HPDE6-E6E7 (cell line): Measurements from ENCODE around the gene CDK6.

Source experiments
- DNase-seq: peaks from one replicate; pipeline ENCODE4 v3.0.0; 2011; ENCODE audit warnings: missing footprints; ENCODE audit errors: extremely low spot score

Gene CDK6

DNA sequence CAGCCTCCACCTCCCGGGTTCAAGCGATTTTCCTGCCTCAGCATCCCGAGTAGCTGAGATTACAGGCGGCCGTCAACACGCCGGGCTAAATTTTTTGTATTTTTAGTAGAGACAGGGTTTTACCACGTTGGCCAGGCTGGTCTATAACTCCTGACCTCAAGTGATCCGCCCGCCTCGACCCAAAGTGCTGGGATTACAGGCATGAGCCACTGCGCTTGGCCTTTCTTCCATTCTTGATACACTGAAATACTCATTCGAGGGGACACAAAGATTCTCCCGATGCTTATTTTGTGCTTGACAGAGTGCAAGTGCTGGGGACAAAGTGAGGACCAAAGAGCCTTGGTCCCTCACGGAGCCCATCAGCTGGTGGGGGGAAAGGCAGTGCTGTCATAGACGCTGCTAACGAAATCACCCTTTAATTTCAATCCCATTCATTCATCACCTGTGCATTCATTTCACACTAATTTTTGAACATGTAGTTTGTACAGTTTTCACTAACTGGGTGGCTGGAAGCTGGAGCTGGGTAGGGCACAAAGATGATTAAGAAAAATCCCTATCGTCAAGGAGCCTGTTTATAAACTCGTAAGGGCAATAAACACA is 245.6 kb downstream of the CDK6 start:
- no peak for DNase-seq

- DNase-seq = no peak
Measured at GRCh38 chr7:92589056-92589455, 247.3 kb downstream of the CDK6 start.

GRCh38 chr7:92588561-92588960 is 247.8 kb downstream of the CDK6 start:
- no peak for DNase-seq

- DNase-seq = no peak
Measured at GRCh38 chr7:92586841-92587240, 249.5 kb downstream of the CDK6 start.

DNA sequence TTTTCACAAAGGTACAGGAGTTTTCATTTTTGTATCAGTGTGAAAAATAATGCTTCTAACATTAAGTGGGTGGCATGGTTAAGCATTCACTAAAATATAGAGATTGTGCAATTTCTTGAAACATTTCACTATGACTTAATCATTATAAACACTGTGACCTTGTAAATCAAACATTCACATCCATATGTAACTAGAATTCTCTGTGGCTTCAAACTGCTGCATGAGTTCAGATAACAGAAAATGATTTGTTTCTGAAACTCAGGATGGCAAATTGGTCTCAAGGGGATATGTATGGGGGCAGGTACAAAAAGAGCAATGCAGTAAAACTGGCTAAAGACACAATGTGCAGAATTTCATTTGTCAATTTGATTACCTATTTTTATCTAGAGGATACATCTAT is 250.0 kb downstream of the CDK6 start:
- no peak for DNase-seq

GRCh38 chr7:92584953-92585352 is 251.4 kb downstream of the CDK6 start:
- no peak for DNase-seq

DNA sequence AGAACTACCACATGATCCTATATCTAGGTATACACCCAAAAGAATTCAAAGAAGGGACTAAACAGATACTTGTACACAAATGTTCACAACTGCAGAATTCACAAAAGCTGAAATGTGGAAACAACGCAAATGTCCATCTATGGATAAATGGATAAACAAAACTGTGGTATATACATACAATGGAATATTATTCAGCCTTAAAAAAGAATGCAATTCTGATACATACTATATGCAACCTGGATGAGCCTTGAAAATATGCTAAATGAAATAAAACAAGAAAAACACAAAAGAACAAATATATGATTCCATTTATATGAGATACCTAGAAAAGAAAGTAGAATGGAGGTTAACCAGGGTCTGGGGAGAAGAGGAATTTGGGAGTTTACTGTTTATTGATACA is 253.4 kb downstream of the CDK6 start:
- DNase-seq = no peak

GRCh38 chr7:92576296-92576695 is 260.1 kb downstream of the CDK6 start:
- DNase-seq = no peak

- DNase-seq = no peak
Measured at GRCh38 chr7:92569137-92569536, 267.2 kb downstream of the CDK6 start.

DNA sequence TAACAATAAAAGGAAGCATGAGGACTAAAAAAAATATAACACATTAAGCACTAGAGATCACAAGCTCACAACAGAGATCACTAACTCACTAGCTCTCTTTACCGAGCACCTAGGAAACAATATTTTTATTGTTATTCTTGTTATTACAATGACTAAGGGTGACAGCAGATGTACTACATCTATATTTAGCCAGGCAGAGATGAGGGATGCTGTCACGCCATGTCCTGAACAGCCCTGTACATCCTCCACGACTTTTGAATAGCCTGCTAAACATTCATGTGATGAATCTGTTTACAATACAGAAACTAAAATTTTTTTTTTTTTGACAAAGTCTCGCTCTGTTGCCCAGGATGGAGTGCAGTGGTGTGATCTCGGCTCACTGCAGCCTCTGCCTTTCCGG is 268.9 kb downstream of the CDK6 start:
- DNase-seq = no peak

GRCh38 chr7:92563345-92563744 is 273.0 kb downstream of the CDK6 start:
- DNase-seq = no peak

DNA sequence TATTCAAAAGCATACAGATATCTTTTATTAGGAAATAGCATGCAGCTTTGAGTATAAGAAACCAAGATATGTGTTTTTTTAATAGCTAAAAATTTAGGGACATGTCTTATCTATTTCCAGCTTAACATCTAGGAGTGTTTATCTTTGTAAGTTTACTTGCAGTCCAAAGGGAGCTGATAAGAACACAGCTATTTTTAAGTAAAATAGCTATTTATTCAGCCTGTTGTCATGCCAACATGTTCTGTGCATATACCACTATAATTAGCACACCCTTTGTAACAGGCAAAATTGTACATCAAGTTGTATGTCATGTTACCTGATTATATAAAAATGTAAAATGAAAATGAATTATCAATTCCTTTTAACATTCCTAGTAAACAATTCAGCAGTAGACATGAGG is 275.8 kb downstream of the CDK6 start:
- DNase-seq = no peak

GRCh38 chr7:92557808-92558362 is 278.5 kb downstream of the CDK6 start:
- DNase-seq = no peak

- no peak for DNase-seq
Measured at GRCh38 chr7:92557249-92557648, 279.1 kb downstream of the CDK6 start.
